PFSK-1 (cell line): ENCODE measurements around the gene FGF19.

Source experiments
- FOXP2 ChIP-seq: optimal IDR thresholded peaks from 2 replicates; pipeline ENCODE3; 2011; ENCODE audit warnings: borderline replicate concordance, control low read depth, inconsistent platforms; ENCODE audit not compliant: insufficient read depth; ENCODE audit errors: extremely low read length, extremely low read depth
- POLR2AphosphoS5 ChIP-seq: IDR thresholded peaks from 2 replicates; pipeline ENCODE4 v1.6.1; 2012; ENCODE audit warnings: low read depth, mild to moderate bottlenecking, control low read depth, low read length, moderate library complexity
- SIN3A ChIP-seq: IDR thresholded peaks from 2 replicates; pipeline ENCODE4 v1.6.1; 2012; ENCODE audit warnings: mild to moderate bottlenecking, low read length, moderate library complexity, borderline replicate concordance; ENCODE audit not compliant: insufficient read depth
- TAF1 ChIP-seq: IDR thresholded peaks from 2 replicates; pipeline ENCODE4 v1.6.1; 2012; ENCODE audit warnings: low read length, control low read depth, borderline replicate concordance; ENCODE audit not compliant: insufficient read depth
- TF ChIP-seq, protein P1 (sequence below), 2 experiments: IDR thresholded peaks; 2 replicates each; pipeline versions ENCODE4 v1.6.1 to v1.8.0; 2011 to 2012; ENCODE audit warnings: low read depth in 2 of 2, low read length in 2 of 2, control low read depth in 1 of 2, inconsistent platforms in 1 of 2, mild to moderate bottlenecking in 1 of 2, moderate library complexity in 1 of 2; ENCODE audit not compliant: insufficient read depth in 1 of 2

The FGF19 gene

DNA sequence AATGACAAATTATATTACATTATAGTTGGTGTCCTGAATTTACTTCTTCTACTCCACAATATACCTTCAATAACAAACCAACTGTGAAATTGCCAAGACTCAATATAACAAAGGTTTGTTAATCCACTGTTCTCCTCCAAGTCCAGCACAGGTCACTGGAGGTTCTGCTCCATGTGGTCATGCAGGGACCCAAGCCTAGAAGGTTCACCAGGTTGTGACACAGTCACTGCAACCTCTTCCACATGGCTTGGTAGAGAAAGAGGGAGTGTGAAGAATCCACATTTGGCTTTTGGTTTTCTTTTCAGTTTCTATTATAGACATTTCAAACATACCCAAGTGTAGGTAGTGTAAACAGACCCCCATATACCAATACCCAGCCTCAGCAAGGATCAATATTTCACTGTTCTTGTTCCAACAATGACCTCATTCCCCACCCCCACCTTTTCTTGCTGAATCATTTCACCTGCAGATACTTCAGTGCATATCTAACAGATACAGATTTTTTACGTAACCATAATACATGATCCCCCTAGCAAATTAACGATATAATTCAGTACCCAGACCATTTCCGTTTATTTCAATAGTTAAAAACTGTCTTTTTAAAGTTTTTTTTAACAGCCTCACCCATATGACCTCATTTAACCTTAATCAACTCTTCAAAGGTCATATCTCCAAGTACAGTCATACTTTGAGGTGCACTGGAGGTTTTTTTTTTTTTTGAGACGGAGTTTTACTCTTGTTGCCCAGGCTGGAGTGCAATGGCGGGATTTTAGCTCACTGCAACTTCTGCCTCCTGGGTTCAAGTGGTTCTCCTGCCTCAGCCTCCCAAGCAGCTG is 14.1 kb downstream of the FGF19 start:
- TF ChIP-seq FOXP2 (no peak), POLR2AphosphoS5 (no peak), TAF1 (no peak), SIN3A (no peak)
- TF ChIP-seq, protein P1, sequence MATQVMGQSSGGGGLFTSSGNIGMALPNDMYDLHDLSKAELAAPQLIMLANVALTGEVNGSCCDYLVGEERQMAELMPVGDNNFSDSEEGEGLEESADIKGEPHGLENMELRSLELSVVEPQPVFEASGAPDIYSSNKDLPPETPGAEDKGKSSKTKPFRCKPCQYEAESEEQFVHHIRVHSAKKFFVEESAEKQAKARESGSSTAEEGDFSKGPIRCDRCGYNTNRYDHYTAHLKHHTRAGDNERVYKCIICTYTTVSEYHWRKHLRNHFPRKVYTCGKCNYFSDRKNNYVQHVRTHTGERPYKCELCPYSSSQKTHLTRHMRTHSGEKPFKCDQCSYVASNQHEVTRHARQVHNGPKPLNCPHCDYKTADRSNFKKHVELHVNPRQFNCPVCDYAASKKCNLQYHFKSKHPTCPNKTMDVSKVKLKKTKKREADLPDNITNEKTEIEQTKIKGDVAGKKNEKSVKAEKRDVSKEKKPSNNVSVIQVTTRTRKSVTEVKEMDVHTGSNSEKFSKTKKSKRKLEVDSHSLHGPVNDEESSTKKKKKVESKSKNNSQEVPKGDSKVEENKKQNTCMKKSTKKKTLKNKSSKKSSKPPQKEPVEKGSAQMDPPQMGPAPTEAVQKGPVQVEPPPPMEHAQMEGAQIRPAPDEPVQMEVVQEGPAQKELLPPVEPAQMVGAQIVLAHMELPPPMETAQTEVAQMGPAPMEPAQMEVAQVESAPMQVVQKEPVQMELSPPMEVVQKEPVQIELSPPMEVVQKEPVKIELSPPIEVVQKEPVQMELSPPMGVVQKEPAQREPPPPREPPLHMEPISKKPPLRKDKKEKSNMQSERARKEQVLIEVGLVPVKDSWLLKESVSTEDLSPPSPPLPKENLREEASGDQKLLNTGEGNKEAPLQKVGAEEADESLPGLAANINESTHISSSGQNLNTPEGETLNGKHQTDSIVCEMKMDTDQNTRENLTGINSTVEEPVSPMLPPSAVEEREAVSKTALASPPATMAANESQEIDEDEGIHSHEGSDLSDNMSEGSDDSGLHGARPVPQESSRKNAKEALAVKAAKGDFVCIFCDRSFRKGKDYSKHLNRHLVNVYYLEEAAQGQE (IDR thresholded peaks at IDR 0.05; ENCODE audit: insufficient read depth in 1 of 2, low read depth in 2 of 2, low read length in 2 of 2), result no peak

DNA sequence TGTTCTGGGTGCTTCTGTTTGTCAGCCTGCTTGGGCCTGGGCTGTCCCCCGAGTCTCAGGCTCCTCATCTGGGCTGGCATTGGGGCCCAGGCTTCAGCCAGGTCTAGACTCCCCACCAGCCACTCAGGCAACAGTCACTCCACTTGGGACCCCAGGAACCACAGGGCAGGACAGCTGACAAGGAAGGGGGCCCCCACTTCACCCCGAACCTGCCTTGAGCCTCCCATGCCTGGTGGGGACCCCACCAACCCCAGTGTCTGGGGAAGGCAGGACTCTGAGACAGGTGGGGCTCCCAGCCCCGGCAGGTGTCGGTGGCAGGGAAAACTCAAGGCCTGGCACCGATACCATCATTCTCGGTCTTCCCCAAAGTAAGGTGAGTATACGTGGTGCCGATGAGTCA is 17.0 kb downstream of the FGF19 start:
- no peak for TF ChIP-seq POLR2AphosphoS5
- no peak for TF ChIP-seq FOXP2
- TF ChIP-seq TAF1, result no peak
- TF ChIP-seq SIN3A, result no peak
- TF ChIP-seq, protein P1 (IDR thresholded peaks at IDR 0.05; ENCODE audit: insufficient read depth in 1 of 2, low read depth in 2 of 2, low read length in 2 of 2), result no peak

DNA sequence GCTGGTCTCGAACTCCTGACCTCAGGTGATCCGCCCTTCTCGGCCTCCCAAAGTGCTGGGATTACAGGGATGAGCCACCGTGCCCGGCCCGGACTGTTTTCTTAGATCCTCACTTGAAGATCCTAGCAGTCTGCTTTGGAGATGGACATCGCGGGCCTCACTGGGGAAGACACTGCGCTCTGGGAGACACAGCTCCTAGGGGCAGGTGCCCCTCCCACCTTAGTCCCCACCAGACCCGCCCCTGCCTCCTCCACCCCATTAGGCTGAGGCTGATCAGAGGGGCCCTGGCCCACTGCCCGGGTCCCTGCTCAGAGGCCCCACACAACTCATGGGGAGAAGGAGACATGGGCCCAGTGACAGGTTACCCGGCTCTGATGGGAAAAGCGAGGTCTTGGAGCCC is 17.4 kb downstream of the FGF19 start:
- TF ChIP-seq POLR2AphosphoS5, result no peak
- TF ChIP-seq, protein P1 (IDR thresholded peaks at IDR 0.05; ENCODE audit: insufficient read depth in 1 of 2, low read depth in 2 of 2, low read length in 2 of 2), result no peak

GRCh38 chr11:69685348-69685747 is 18.5 kb downstream of the FGF19 start:
- TF ChIP-seq, protein P1 (IDR thresholded peaks at IDR 0.05; ENCODE audit: insufficient read depth in 1 of 2, low read depth in 2 of 2, low read length in 2 of 2), result no peak
- TF ChIP-seq TAF1 (no peak), SIN3A (no peak), FOXP2 (no peak), POLR2AphosphoS5 (no peak)
